Hepatic stellate cell (primary cell): ENCODE data around the gene PRH2.

ENCODE experiments used
- DNase-seq: peaks from one replicate; pipeline ENCODE4 v3.0.0; 2011; ENCODE audit warnings: low spot score

PRH2 gene

GRCh38 chr12:10928746-10929286 is at the start of gene PRH2:
Gene PRH2 (plus strand): TSS chr12:10929236. CDS start chr12:10929274, 38 bp downstream.
- no peak for DNase-seq

DNA sequence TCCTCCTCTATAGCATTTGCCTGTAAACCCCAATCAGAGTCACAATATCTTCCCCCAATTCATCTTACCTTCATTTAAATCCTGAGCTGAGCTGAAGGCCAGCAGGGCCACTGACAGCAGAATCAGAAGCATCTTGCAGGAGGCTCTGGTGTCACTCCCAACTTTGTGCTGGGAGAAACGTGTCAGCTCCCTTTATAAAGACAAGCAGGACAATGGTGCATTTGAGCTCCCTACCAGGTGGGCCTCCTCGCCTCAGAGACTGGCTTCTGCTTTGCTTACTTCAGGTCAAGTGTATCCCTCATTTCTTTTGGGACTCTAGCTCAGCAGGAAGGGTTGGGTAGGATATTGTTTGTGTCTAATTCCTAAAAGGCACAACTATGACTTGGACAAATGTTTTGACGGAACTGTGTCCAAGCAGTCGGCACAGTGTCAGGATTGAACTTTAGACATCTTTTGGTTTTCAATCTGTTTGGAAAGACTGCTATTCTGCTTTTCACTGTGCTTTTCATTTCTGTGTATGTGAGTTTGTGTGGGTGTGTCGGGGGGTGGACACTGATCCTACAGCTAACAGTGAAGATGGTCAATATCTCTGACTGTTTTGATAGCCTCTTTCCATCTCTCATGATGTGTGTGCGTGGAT is 44.8 kb upstream of the PRH2 start, which contains the start of gene PRH1:
Gene PRH1, minus strand, starts transcription at position 170 of the 640 bp plus-strand sequence. Its CDS starts 38 bp downstream, at position 132.
- no peak for DNase-seq

DNA sequence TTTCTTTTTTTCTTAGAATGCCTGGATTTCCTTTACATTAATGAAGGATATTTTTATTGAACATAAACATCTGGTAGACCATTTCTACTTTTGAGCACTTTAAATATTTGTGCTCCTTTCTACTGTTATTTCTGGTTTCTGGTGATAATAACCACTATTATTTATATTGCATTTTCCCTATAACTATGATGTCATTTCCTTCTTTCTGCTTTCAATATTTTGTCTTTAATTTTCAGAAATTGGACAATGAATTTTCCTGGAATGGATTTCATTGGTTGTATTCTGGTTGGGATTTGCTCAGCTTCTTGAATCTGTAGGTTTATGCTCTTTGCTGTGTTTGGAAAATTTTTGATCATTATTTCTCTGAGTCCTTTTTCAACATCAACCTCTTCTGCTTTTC is 39.8 kb upstream of the PRH2 start:
- no peak for DNase-seq

- DNase-seq, result no peak
These were observed 37.1 kb upstream of the PRH2 start for GRCh38 chr12:10891937-10892336.

- DNase-seq, result no peak
These were observed 32.2 kb upstream of the PRH2 start for GRCh38 chr12:10896854-10897253.

- no peak for DNase-seq
These were observed 28.5 kb upstream of the PRH2 start for GRCh38 chr12:10900530-10900929.

DNA sequence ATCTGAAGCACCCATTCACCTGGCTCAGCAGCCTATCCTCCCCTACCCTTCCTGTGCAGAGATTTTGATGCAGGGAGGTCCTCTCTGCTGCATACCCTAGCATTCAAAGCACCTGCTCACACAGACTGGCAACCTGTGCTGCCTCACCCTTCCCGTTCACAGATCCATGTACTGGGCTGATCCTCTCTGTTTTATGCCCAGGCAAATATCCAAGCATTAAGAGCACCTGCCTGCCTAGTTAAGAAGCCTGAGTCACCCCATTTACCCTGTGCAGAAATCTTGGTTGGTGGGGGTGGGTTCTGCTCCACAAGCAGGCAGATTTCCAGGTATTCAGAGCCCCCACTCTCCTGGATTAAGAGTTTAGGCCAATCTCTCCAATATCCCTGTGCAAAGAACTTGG is 28.1 kb upstream of the PRH2 start:
- no peak for DNase-seq

- no peak for DNase-seq
These were observed 27.6 kb upstream of the PRH2 start for GRCh38 chr12:10901427-10901826.

DNA sequence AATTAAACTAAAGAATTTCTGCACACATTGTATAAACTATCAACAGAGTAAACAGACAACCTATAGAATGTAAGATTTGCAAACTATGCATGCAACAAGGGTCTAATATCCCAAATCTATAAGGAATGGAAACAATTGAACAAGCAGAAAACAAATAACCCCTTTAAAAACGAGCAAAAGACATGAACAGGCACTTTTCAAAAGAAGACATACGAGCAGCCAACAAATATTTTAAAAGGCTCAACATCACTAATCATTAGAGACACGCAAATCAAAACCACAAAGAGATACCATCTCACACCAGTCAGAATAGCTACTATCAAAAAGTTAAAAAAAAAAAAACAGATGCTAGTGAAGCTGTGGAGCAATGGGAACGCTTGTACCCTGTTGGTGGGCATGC is 24.4 kb upstream of the PRH2 start:
- DNase-seq, result no peak

- DNase-seq, result no peak
These were observed 19.6 kb upstream of the PRH2 start, which contains the start of gene TAS2R13 for GRCh38 chr12:10909462-10909861. Gene TAS2R13 (minus strand): TSS chr12:10909562. CDS start chr12:10909298, 264 bp downstream.

GRCh38 chr12:10910380-10910779 is 18.7 kb upstream of the PRH2 start:
- no peak for DNase-seq

DNA sequence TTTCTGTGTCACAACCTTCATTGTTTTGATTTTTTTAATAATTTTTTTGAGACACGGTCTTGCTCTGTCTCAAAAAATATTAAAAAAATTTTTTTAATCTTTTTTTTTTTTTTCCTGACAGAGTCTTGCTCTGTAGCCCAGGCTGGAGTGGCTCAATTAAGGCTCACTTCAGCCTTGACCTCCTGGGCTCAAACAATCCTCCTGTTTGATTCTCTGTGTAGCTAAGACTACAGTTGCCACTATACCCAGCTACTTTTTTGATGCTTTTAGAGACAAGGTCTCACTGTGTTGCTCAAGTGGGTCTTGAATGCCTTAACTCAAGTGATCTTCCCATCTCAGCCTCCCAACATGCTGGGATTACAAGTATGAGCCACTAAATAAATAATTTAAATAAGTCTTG is 9.2 kb upstream of the PRH2 start:
- no peak for DNase-seq

- DNase-seq, result no peak
These were observed 2.8 kb upstream of the PRH2 start for GRCh38 chr12:10926269-10926668.

DNA sequence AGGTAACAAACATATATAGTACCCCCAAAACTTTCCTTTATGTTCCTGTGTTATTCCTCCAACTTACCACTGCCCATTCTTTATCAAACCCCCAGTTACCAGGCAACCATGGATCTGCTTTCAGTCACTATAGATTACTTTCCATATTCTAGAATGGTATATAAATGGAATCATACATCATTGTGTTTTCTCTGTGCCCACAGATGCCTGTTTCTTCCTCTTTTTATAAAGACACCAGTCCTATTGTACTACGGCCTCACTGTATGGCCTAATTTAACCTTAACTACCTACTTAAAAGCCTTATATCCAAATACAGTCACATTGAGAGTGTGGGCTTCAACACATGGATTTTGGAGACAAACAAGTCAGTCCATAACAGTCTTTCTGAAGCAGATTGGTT is 7.5 kb downstream of the PRH2 start:
- no peak for DNase-seq

DNA sequence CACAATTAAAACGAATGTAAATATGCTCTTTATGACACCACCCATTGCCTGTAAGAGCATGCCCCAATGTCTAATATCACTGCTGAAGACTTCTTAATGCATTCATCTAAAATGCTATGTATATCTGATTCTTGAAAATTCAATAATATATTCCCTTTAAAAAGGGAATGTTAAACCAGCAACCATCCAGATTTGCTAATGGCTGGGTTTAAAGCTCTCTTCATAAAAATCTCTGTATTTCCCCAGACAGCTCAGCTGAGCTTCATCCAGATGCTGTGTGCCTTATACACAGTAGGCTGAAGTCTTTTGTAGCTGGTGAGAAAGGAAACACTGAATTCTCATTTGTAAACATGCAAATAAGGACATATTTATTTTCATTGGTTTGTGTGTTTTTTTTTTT is 10.1 kb downstream of the PRH2 start, which contains the start of gene TAS2R14:
Gene TAS2R14, minus strand, starts transcription at position 101 of the 400 bp plus-strand sequence. Its CDS starts 56 bp downstream, at position 45.
- no peak for DNase-seq

- peak; percentile 10 for DNase-seq
These were observed 11.4 kb downstream of the PRH2 start for GRCh38 chr12:10940389-10940788.

GRCh38 chr12:10941369-10941768 is 12.3 kb downstream of the PRH2 start:
- no peak for DNase-seq

DNA sequence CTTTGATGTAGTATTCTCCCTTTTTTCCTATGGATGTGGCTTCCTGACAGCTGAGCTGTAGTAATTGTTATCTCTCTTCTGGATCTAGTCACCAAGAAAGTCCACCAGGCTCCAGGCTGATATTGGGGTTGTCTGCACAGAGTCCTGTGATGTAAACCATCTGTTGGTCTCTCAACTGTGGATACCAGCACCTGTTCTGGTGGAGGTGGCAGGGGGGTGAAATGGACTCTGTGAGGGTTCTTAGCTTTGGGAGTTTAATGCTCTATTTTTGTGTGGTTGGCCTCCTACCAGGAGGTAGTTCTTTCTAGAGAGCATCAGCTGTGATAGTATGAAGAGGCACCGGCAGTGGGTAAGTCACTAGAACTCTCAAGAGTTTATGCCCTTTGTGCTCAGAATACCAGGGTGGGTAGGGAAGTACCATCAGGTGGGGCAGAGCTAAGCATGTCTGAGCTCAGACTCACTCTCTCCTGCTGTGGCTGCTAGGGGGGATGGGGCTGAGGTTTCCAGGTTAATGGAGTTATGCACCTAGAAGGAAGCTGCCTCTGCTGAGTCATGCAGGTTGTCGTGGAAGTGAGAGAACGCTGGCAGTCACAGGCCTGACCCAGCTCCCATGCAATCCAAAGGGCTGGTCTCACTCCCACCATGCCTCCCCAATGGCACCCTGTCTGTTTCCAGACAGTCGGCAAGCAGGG is 13.0 kb downstream of the PRH2 start:
- no peak for DNase-seq

GRCh38 chr12:10943167-10943566 is 14.1 kb downstream of the PRH2 start:
- no peak for DNase-seq

GRCh38 chr12:10952645-10953044 is 23.6 kb downstream of the PRH2 start:
- no peak for DNase-seq

- no peak for DNase-seq
These were observed 27.0 kb downstream of the PRH2 start for GRCh38 chr12:10956085-10956484.

- DNase-seq, result no peak
These were observed 28.7 kb downstream of the PRH2 start for GRCh38 chr12:10957741-10958140.

GRCh38 chr12:10959804-10960203 is 30.8 kb downstream of the PRH2 start:
- no peak for DNase-seq
